GM12878 (cell line): Measurements from ENCODE around the gene TRA2B. TPM values are rescaled to one million over a fixed set of nuclear protein-coding genes. Genes with fewer than 3 reads are reported as not detected.

Experiments
- ATAC-seq: fragments of 200-7000 bp; cut with Tn5 transposase; 3 replicates; pipeline ENCODE4 v1.9.1; 2020; ENCODE audit warnings: mild to moderate bottlenecking, moderate library complexity
- BruUV-seq: library from RNA; stranded (reverse); fragments of 400-500 nt; replicated peaks from 2 replicates; lab custom pipeline; 2021; lab: Mats Ljungman, UMichigan
- CTCF ChIA-PET: fragments of 300-600 bp; sonication (Branson Sonifier 250); formaldehyde crosslinking; extraction: SDS; loops from one replicate; lab custom pipeline; 2021; ENCODE audit warnings: inconsistent platforms; lab: Yijun Ruan, JAX
- POLR2A ChIA-PET: fragments of 350-600 bp; formaldehyde crosslinking; extraction: SDS; loops from one replicate; lab custom pipeline; 2021; ENCODE audit warnings: inconsistent platforms; lab: Charles Lee
- RAD21 ChIA-PET: fragments of 300-600 bp; sonication (Branson Sonifier 250); formaldehyde crosslinking; loops from one replicate; lab custom pipeline; 2023; ENCODE audit warnings: antibody characterized with exemption; ENCODE audit not compliant: unreplicated experiment; lab: Charles Lee
- SMC1A ChIA-PET: fragments of 300-600 bp; sonication (Branson Sonifier 250); formaldehyde crosslinking; loops from one replicate; lab custom pipeline; 2023; ENCODE audit not compliant: unreplicated experiment, uncharacterized antibody; lab: Charles Lee
- DNase-seq: peaks from one replicate; pipeline ENCODE4 v3.0.0-alpha.2; 2011; ENCODE audit warnings: low read depth, low spot score
- FAIRE-seq: peaks from 3 replicates; lab custom pipeline; 2011; peaks lifted over from hg19 to GRCh38; lab: Jason Lieb, UNC
- H2AFZ ChIP-seq: 2 replicates; pipeline ENCODE4 v1.6.0; 2011; ENCODE audit warnings: low read depth, low read length, control low read depth; ENCODE audit not compliant: control insufficient read depth
- H3K27ac ChIP-seq: 2 replicates; pipeline ENCODE4 v1.5.1; 2011; ENCODE audit warnings: control low read depth; ENCODE audit not compliant: control insufficient read depth, insufficient read depth
- H3K27me3 ChIP-seq, 2 experiments: replicated peaks in 1 of 2; 2 replicates each; pipeline versions ENCODE4 v1.6.0 to v1.6.1; 2011; ENCODE audit warnings: low read length in 1 of 2; ENCODE audit not compliant: control insufficient read depth in 2 of 2, insufficient read depth in 2 of 2
- H3K36me3 ChIP-seq, 2 experiments: 2 replicates each; pipeline ENCODE4 v1.5.1; 2011; ENCODE audit warnings: low read length in 1 of 2; ENCODE audit not compliant: control insufficient read depth in 2 of 2, insufficient read depth in 2 of 2
- H3K4me1 ChIP-seq: 2 replicates; pipeline ENCODE4 v1.6.1; 2011; ENCODE audit warnings: mild to moderate bottlenecking, low read length, moderate library complexity, mixed read lengths; ENCODE audit not compliant: control insufficient read depth, insufficient read depth
- H3K4me2 ChIP-seq: 2 replicates; pipeline ENCODE4 v1.6.0; 2011; ENCODE audit warnings: control low read depth; ENCODE audit not compliant: control insufficient read depth, insufficient read depth
- H3K4me3 ChIP-seq: fragments of 200-600 bp; sonication (generic); 2 replicates; pipeline ENCODE4 v1.5.1; 2016
- H3K79me2 ChIP-seq: 2 replicates; pipeline ENCODE4 v1.6.0; 2011; ENCODE audit warnings: low read length; ENCODE audit not compliant: control insufficient read depth, insufficient read depth
- H3K9ac ChIP-seq: 2 replicates; pipeline ENCODE4 v1.8.0; 2011; ENCODE audit warnings: low read length, control low read depth, mixed read lengths; ENCODE audit not compliant: control insufficient read depth, insufficient read depth
- H3K9me3 ChIP-seq: replicated peaks from 3 replicates; pipeline ENCODE4 v1.5.1; 2011; ENCODE audit warnings: mild to moderate bottlenecking, low read length; ENCODE audit not compliant: control insufficient read depth, insufficient read depth
- H4K20me1 ChIP-seq: 2 replicates; pipeline ENCODE4 v1.6.0; 2011; ENCODE audit not compliant: control insufficient read depth, insufficient read depth
- ASH2L ChIP-seq: fragments of 300-600, 200-600 bp; sonication (generic); IDR thresholded peaks from 2 replicates; pipeline ENCODE4 v1.6.1; 2017; ENCODE audit warnings: low read depth, mild to moderate bottlenecking, borderline replicate concordance
- EP300 ChIP-seq, 2 experiments: fragments of 150-350 bp in 1 of 2; IDR thresholded peaks; 2 replicates each; pipeline ENCODE4 v1.6.1; 2011 to 2012; ENCODE audit warnings: low read depth in 2 of 2, low read length in 2 of 2, borderline replicate concordance in 1 of 2, improper control_type of control experiment in 1 of 2, inconsistent platforms in 1 of 2; ENCODE audit not compliant: control insufficient read depth in 1 of 2
- ESRRA ChIP-seq: IDR thresholded peaks from 2 replicates; pipeline ENCODE4 v1.6.1; 2012; ENCODE audit warnings: mild to moderate bottlenecking, low read length, improper control_type of control experiment
- JUND ChIP-seq: IDR thresholded peaks from 2 replicates; pipeline ENCODE4 v1.6.1; 2012; ENCODE audit warnings: low read depth, mild to moderate bottlenecking, low read length, improper control_type of control experiment, moderate library complexity
- MTA2 ChIP-seq: fragments of 450-650 bp; IDR thresholded peaks from 2 replicates; pipeline ENCODE4 v1.6.1; 2016; ENCODE audit warnings: low read depth, mild to moderate bottlenecking, moderate library complexity
- NFYA ChIP-seq: IDR thresholded peaks from 2 replicates; pipeline ENCODE4 v1.6.1; 2011; ENCODE audit warnings: low read depth, mild to moderate bottlenecking, low read length, improper control_type of control experiment, borderline replicate concordance
- NR2C1 ChIP-seq: fragments of 450-650 bp; IDR thresholded peaks from 2 replicates; pipeline ENCODE4 v1.6.1; 2017; ENCODE audit warnings: antibody characterized with exemption, mild to moderate bottlenecking, moderate library complexity
- RELA ChIP-seq: fragments of 450-650 bp; IDR thresholded peaks from 2 replicates; pipeline ENCODE4 v1.8.0; 2014; ENCODE audit warnings: borderline replicate concordance; ENCODE audit not compliant: partially characterized antibody
- YY1 ChIP-seq: IDR thresholded peaks from 2 replicates; pipeline ENCODE4 v1.6.1; 2011; ENCODE audit warnings: low read depth, mild to moderate bottlenecking, low read length
- ZNF274 ChIP-seq: IDR thresholded peaks from one replicate; pipeline ENCODE4 v1.8.0; 2011; ENCODE audit not compliant: insufficient read length, insufficient read depth
- WGBS: methylation state at CpG from one replicate; pipeline ENCODE4 v1.1.6; 2016; ENCODE audit warnings: low lambda C conversion rate; ENCODE audit not compliant: insufficient replicate concordance, insufficient coverage; ENCODE audit errors: missing lambda C conversion rate; 5-methylcytosine and 5-hydroxymethylcytosine counted together
- in situ Hi-C: fragments of 300-500 bp; cut with MboI; formaldehyde crosslinking; loops from 9 replicates; pipeline ENCODE4 v1.14.3; 2018; ENCODE audit warnings: mixed read lengths
- intact Hi-C: fragments of 100-400 bp; cut with micrococcal nuclease; formaldehyde crosslinking; loops from one replicate; pipeline ENCODE4 v1.14.2; 2022; ENCODE audit not compliant: unreplicated experiment
- polyA plus RNA-seq, 11 experiments: library from polyadenylated mRNA; depleted of rRNA in 4 of 11; unstranded in 6 of 11; stranded (reverse) in 5 of 11; fragments of >200 nt; fragmentation: Nextera tagmentation in 4 of 11; fragmentation: Illumina TruSeq in 1 of 11; extraction: Ambion mirVana in 4 of 11; extraction: Trizol in 1 of 11; gene quantifications; 1 replicate in 1 of 11; 2 replicates in 10 of 11; pipeline versions ENCODE4 v1.2.1 to v1.2.3, GENCODE V29; 2011 to 2016; ENCODE audit warnings: inconsistent platforms in 2 of 11, missing spikeins in 2 of 11, low read depth in 1 of 11
- total RNA-seq, 4 experiments: library from RNA; depleted of rRNA in 3 of 4; stranded (reverse); fragments of >200 nt in 3 of 4; fragmentation: Illumina TruSeq in 1 of 4; extraction: Trizol in 1 of 4; gene quantifications; 2 replicates each; pipeline versions ENCODE4 v1.2.1 to v1.2.3, GENCODE V29; 2013 to 2021
- TF ChIP-seq, protein P1 (sequence below): fragments of 450-650 bp; formaldehyde crosslinking; IDR thresholded peaks from 2 replicates; pipeline ENCODE4 v1.5.0; 2022; ENCODE audit warnings: mild to moderate bottlenecking, missing genetic modification characterization
- TF ChIP-seq, protein P2 (sequence below): fragments of 450-650 bp; IDR thresholded peaks from 2 replicates; pipeline ENCODE4 v1.6.1; 2017; ENCODE audit warnings: mild to moderate bottlenecking, low read depth, inconsistent platforms; ENCODE audit not compliant: poor library complexity, severe bottlenecking
- TF ChIP-seq, protein P3 (sequence below): fragments of 150-350 bp; IDR thresholded peaks from 2 replicates; pipeline ENCODE4 v1.6.1; 2014; ENCODE audit warnings: mild to moderate bottlenecking, low read depth, low read length
- TF ChIP-seq, protein P4 (sequence below): IDR thresholded peaks from 2 replicates; pipeline ENCODE4 v1.6.1; 2011; ENCODE audit warnings: borderline replicate concordance, low read depth, mild to moderate bottlenecking, moderate library complexity, low read length; ENCODE audit not compliant: insufficient read depth, poor library complexity, severe bottlenecking

Gene TRA2B
- total and polyA plus RNA-seq, 10 of the 15 experiments (the other 5 are each of a cell fraction or from before 2014, with no cell fraction given) = 130 to 317 (median 278) TPM

DNA sequence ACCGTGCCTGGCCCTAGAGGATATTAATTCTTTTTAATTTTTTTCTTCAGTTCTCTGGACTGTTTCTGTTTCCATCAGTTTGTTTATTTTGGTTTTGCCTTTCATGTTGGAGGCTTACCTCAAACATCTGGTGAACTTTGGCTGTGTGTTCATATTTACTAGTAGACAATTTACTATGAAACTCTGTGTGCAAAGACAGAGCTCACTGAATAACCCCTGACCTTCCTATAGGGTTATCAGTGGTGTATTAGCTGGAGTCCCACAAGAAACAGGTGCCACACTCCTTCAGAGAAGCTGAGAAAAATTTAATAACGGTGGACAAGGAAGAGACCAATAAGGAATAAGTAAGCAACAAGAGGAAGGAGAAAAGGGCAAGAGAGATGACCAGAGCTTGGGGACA, 28.8 kb upstream of the TRA2B start:
- no peaks in the 10 kb centered on the region for H3K79me2 ChIP-seq
- no peaks in the 10 kb centered on the region for H3K27me3 ChIP-seq
- no peak overlapping the region for H3K9ac ChIP-seq
- BruUV-seq = no TSS peak
- TF ChIP-seq YY1 = no peak
- TF ChIP-seq, protein P1, sequence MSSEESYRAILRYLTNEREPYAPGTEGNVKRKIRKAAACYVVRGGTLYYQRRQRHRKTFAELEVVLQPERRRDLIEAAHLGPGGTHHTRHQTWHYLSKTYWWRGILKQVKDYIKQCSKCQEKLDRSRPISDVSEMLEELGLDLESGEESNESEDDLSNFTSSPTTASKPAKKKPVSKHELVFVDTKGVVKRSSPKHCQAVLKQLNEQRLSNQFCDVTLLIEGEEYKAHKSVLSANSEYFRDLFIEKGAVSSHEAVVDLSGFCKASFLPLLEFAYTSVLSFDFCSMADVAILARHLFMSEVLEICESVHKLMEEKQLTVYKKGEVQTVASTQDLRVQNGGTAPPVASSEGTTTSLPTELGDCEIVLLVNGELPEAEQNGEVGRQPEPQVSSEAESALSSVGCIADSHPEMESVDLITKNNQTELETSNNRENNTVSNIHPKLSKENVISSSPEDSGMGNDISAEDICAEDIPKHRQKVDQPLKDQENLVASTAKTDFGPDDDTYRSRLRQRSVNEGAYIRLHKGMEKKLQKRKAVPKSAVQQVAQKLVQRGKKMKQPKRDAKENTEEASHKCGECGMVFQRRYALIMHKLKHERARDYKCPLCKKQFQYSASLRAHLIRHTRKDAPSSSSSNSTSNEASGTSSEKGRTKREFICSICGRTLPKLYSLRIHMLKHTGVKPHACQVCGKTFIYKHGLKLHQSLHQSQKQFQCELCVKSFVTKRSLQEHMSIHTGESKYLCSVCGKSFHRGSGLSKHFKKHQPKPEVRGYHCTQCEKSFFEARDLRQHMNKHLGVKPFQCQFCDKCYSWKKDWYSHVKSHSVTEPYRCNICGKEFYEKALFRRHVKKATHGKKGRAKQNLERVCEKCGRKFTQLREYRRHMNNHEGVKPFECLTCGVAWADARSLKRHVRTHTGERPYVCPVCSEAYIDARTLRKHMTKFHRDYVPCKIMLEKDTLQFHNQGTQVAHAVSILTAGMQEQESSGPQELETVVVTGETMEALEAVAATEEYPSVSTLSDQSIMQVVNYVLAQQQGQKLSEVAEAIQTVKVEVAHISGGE (CRISPR knock-in tag) = no peak
- TF ChIP-seq, protein P2, sequence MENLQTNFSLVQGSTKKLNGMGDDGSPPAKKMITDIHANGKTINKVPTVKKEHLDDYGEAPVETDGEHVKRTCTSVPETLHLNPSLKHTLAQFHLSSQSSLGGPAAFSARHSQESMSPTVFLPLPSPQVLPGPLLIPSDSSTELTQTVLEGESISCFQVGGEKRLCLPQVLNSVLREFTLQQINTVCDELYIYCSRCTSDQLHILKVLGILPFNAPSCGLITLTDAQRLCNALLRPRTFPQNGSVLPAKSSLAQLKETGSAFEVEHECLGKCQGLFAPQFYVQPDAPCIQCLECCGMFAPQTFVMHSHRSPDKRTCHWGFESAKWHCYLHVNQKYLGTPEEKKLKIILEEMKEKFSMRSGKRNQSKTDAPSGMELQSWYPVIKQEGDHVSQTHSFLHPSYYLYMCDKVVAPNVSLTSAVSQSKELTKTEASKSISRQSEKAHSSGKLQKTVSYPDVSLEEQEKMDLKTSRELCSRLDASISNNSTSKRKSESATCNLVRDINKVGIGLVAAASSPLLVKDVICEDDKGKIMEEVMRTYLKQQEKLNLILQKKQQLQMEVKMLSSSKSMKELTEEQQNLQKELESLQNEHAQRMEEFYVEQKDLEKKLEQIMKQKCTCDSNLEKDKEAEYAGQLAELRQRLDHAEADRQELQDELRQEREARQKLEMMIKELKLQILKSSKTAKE = no peak
- no peak for TF ChIP-seq NR2C1
- no peak for TF ChIP-seq NFYA
- no peak for TF ChIP-seq MTA2
- TF ChIP-seq EP300 (IDR thresholded peaks at IDR 0.05; ENCODE audit: borderline replicate concordance in 1 of 2, control insufficient read depth in 1 of 2, low read depth in 2 of 2, low read length in 2 of 2) = no peak
- TF ChIP-seq, protein P3, sequence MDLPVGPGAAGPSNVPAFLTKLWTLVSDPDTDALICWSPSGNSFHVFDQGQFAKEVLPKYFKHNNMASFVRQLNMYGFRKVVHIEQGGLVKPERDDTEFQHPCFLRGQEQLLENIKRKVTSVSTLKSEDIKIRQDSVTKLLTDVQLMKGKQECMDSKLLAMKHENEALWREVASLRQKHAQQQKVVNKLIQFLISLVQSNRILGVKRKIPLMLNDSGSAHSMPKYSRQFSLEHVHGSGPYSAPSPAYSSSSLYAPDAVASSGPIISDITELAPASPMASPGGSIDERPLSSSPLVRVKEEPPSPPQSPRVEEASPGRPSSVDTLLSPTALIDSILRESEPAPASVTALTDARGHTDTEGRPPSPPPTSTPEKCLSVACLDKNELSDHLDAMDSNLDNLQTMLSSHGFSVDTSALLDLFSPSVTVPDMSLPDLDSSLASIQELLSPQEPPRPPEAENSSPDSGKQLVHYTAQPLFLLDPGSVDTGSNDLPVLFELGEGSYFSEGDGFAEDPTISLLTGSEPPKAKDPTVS = no peak
- no peak for TF ChIP-seq JUND
- no peak for TF ChIP-seq ASH2L
- no peak for TF ChIP-seq ESRRA
- TF ChIP-seq RELA = no peak
- TF ChIP-seq, protein P4, sequence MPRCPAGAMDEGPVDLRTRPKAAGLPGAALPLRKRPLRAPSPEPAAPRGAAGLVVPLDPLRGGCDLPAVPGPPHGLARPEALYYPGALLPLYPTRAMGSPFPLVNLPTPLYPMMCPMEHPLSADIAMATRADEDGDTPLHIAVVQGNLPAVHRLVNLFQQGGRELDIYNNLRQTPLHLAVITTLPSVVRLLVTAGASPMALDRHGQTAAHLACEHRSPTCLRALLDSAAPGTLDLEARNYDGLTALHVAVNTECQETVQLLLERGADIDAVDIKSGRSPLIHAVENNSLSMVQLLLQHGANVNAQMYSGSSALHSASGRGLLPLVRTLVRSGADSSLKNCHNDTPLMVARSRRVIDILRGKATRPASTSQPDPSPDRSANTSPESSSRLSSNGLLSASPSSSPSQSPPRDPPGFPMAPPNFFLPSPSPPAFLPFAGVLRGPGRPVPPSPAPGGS = no peak
- TF ChIP-seq ZNF274 = no peak
- H3K4me3 ChIP-seq = no peak overlapping the region
- no peaks in the 10 kb centered on the region for H3K36me3 ChIP-seq
- RAD21 ChIA-PET = interaction anchor here (2.6 kb wide), 1 partner anchor 23 kb away, joined by 12 read pairs; no protein-coding TSS in a partner anchor
- intact Hi-C loops = no loop called here
- H4K20me1 ChIP-seq = no peaks in the 10 kb centered on the region
- no peak overlapping the region for H3K4me2 ChIP-seq
- ATAC-seq (no peak), DNase-seq (no peak), FAIRE-seq (no peak)
- H2AFZ ChIP-seq = no peak overlapping the region
- H3K27ac ChIP-seq = no peak overlapping the region
- WGBS = 54% methylated on average over 2 of the region's 2 CpGs
- POLR2A ChIA-PET = no interaction called here
- CTCF ChIA-PET = interaction anchor here (1.1 to 4.7 kb wide), 5 partner anchors 10 to 574 kb away, joined by 3 to 49 read pairs (median 5); no protein-coding TSS in a partner anchor
- SMC1A ChIA-PET = interaction anchor here (1.3 to 2.0 kb wide), 2 partner anchors 23 to 275 kb away, joined by 3 to 11 read pairs; no protein-coding TSS in a partner anchor
- H3K4me1 ChIP-seq = no peaks in the 10 kb centered on the region
- no peaks in the 10 kb centered on the region; the same call in 2 of the 3 replicates for H3K9me3 ChIP-seq
- in situ Hi-C loops = no loop called here
